PFSK-1 (cell line): ENCODE measurements around the gene PPM1N.

ENCODE experiments used
- FOXP2 ChIP-seq: optimal IDR thresholded peaks from 2 replicates; pipeline ENCODE3; 2011; ENCODE audit warnings: borderline replicate concordance, control low read depth, inconsistent platforms; ENCODE audit not compliant: insufficient read depth; ENCODE audit errors: extremely low read length, extremely low read depth
- POLR2AphosphoS5 ChIP-seq: IDR thresholded peaks from 2 replicates; pipeline ENCODE4 v1.6.1; 2012; ENCODE audit warnings: low read depth, mild to moderate bottlenecking, control low read depth, low read length, moderate library complexity
- TAF1 ChIP-seq: IDR thresholded peaks from 2 replicates; pipeline ENCODE4 v1.6.1; 2012; ENCODE audit warnings: low read length, control low read depth, borderline replicate concordance; ENCODE audit not compliant: insufficient read depth

GRCh38 chr19:45531349-45531748, 33.1 kb downstream of the PPM1N start:
- TF ChIP-seq POLR2AphosphoS5 (no peak), TAF1 (no peak), FOXP2 (no peak)
